Natural killer cell treated with Interleukin-12 subunit alpha and Interleukin-12 subunit beta and Interleukin-15 and Interleukin-18, amount 100 ng/mL, for 72 hours (primary cell): ENCODE measurements around the gene STK11IP. TPM values are rescaled to one million over a fixed set of nuclear protein-coding genes. Genes with fewer than 3 reads are reported as not detected.

Source experiments
- ATAC-seq, 2 donors: fragments of 150-1000 bp; cut with Tn5 transposase in 1 of 2; sonication (Bioruptor Pico), chemical (Tn5 transposase) in 1 of 2; 2 replicates each; pipeline ENCODE4 v1.10.0; 2021
- DNase-seq: peaks from one replicate; pipeline ENCODE4 v3.0.0; 2022; ENCODE audit warnings: low spot score
- H3K27ac Mint-ChIP-seq, 2 donors: 1 replicate in 1 of 2; 2 replicates in 1 of 2; pipeline ENCODE4 v1.8.0; 2022; ENCODE audit warnings: mixed read lengths in 2 of 2, mild to moderate bottlenecking in 1 of 2, moderate library complexity in 1 of 2
- H3K27me3 Mint-ChIP-seq, 2 donors: 1 replicate in 1 of 2; 2 replicates in 1 of 2; pipeline ENCODE4 v1.8.0; 2022; ENCODE audit warnings: mixed read lengths in 2 of 2
- H3K36me3 Mint-ChIP-seq: one replicate; pipeline ENCODE4 v1.8.0; 2022; ENCODE audit warnings: mixed read lengths
- H3K4me1 Mint-ChIP-seq, 2 donors: 1 replicate in 1 of 2; 2 replicates in 1 of 2; pipeline ENCODE4 v1.8.0; 2022; ENCODE audit warnings: low read depth in 2 of 2, mixed read lengths in 2 of 2, mild to moderate bottlenecking in 1 of 2
- H3K4me3 Mint-ChIP-seq: one replicate; pipeline ENCODE4 v1.8.0; 2022; ENCODE audit warnings: mixed read lengths
- H3K9me3 Mint-ChIP-seq: 2 replicates; pipeline ENCODE4 v1.8.0; 2022; ENCODE audit warnings: mixed read lengths
- total RNA-seq, 2 donors: library from RNA; stranded (reverse); gene quantifications; one replicate each; pipeline ENCODE4 v1.2.3, GENCODE V29; 2022

Gene STK11IP
- total RNA-seq, 2 donors from 2014 or later: 27.7 to 50.7 TPM

GRCh38 chr2:219578811-219579613 is 18.6 kb upstream of the STK11IP start:
- ATAC-seq (peak in 1 of 2 donors; percentile 28), DNase-seq (no peak)
- no peak overlapping the region for H3K4me3 Mint-ChIP-seq
- H3K9me3 Mint-ChIP-seq: no peaks in the 10 kb centered on the region
- H3K36me3 Mint-ChIP-seq: no peaks in the 10 kb centered on the region
- peaks cover 2 to 4% of the 10 kb centered on the region in 2 donors for H3K4me1 Mint-ChIP-seq
- H3K27me3 Mint-ChIP-seq: peaks cover 19 to 29% of the 10 kb centered on the region in 2 donors
- H3K27ac Mint-ChIP-seq: peak overlapping the region in 1 of 2 donors; percentile 53

- Mint-ChIP-seq H3K27ac (no peak overlapping the region), H3K4me1 (peaks cover 2 to 4% of the 10 kb centered on the region in 2 donors), H3K4me3 (no peak overlapping the region), H3K36me3 (no peaks in the 10 kb centered on the region), H3K9me3 (no peaks in the 10 kb centered on the region), H3K27me3 (peaks cover 21 to 28% of the 10 kb centered on the region in 2 donors)
- DNase-seq (no peak), ATAC-seq (no peak)
Observed at GRCh38 chr2:219581346-219581745, 16.3 kb upstream of the STK11IP start.

- Mint-ChIP-seq H3K4me1 (no peaks in the 10 kb centered on the region), H3K4me3 (no peak overlapping the region)
Observed at GRCh38 chr2:219591091-219591490, 6.6 kb upstream of the STK11IP start.

DNA sequence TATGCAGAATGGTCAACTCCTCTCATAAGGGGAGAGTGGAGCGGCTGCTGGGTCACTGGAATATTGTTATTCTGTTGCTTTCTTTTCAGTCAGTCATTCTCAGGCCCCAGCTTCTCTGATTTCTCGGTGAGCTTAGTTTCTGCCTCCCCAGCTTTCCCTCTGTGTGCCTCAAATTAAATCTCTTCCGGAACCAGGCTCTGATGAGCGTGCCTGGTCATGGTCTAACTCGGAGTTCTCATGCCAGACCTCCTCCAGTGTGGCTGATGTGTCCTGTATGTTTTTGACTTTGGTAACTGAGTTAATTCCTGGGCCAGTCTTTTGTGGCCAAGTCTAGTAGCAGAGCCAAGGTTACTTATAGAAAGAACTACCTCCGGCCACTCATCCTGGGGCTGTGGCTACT is 4.9 kb upstream of the STK11IP start:
- ATAC-seq (no peak), DNase-seq (no peak)
- Mint-ChIP-seq H3K4me3 (no peak overlapping the region), H3K27me3 (peaks cover 21 to 24% of the 10 kb centered on the region in 2 donors), H3K36me3 (no peaks in the 10 kb centered on the region), H3K27ac (no peak overlapping the region), H3K9me3 (no peaks in the 10 kb centered on the region), H3K4me1 (peaks cover 0 to under 1% of the 10 kb centered on the region in 2 donors)

More at GRCh38 chr2:219591091-219591490, 6.6 kb upstream of the STK11IP start:
- Mint-ChIP-seq H3K27ac (no peak overlapping the region), H3K36me3 (no peaks in the 10 kb centered on the region), H3K27me3 (peaks cover 22 to 29% of the 10 kb centered on the region in 2 donors), H3K9me3 (no peaks in the 10 kb centered on the region)
- no peak for ATAC-seq
- no peak for DNase-seq

- no peak for DNase-seq
- no peak for ATAC-seq
- Mint-ChIP-seq H3K27ac (no peak overlapping the region), H3K4me1 (peaks cover 2 to 5% of the 10 kb centered on the region in 2 donors), H3K9me3 (no peaks in the 10 kb centered on the region), H3K4me3 (no peak overlapping the region), H3K36me3 (no peaks in the 10 kb centered on the region), H3K27me3 (peaks cover 21 to 24% of the 10 kb centered on the region in 2 donors)
Observed at GRCh38 chr2:219593154-219593553, 4.5 kb upstream of the STK11IP start.

GRCh38 chr2:219595256-219595655 is 2.4 kb upstream of the STK11IP start:
- Mint-ChIP-seq H3K36me3 (no peaks in the 10 kb centered on the region), H3K9me3 (no peaks in the 10 kb centered on the region), H3K4me3 (no peak overlapping the region), H3K27me3 (peaks cover 14 to 21% of the 10 kb centered on the region in 2 donors), H3K27ac (no peak overlapping the region), H3K4me1 (peaks cover 12 to 17% of the 10 kb centered on the region in 2 donors)
- DNase-seq (no peak), ATAC-seq (no peak)

DNA sequence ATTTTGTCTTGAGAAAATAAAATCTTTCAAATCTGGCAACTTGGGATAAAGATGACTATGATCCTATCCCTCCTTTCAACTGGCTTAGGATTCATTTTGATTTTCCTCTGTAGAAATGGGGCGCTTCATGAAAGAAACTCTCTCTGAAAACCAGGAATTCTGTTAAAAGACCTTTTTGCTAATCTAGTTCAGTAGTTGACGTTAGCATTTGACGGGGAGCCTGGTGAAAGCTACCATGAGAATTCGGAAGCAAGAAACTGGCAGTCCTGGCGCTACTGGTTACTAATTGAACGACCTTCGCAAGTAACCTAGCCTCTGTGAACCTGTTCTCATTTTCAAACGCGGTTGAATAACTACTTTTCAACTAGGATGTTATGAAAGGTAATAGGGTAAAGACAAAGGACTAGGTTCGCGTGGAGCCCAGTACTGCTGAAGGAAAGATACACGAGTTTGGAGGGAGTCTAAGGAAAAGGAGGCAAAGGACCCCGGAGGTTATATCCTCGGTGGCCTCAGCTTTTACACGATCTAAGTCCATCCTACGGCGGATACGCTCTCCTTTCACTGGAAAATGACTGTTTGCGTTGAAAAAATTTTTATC is 604 bp upstream of the STK11IP start:
- Mint-ChIP-seq H3K9me3 (no peaks in the 10 kb centered on the region), H3K27ac (peak overlapping the region; percentile 84 to 94), H3K36me3 (no peaks in the 10 kb centered on the region), H3K27me3 (peaks cover 12 to 14% of the 10 kb centered on the region in 2 donors), H3K4me1 (peaks cover 12 to 17% of the 10 kb centered on the region in 2 donors), H3K4me3 (peak overlapping the region; percentile 90)
- no peak for DNase-seq
- no peak for ATAC-seq

DNA sequence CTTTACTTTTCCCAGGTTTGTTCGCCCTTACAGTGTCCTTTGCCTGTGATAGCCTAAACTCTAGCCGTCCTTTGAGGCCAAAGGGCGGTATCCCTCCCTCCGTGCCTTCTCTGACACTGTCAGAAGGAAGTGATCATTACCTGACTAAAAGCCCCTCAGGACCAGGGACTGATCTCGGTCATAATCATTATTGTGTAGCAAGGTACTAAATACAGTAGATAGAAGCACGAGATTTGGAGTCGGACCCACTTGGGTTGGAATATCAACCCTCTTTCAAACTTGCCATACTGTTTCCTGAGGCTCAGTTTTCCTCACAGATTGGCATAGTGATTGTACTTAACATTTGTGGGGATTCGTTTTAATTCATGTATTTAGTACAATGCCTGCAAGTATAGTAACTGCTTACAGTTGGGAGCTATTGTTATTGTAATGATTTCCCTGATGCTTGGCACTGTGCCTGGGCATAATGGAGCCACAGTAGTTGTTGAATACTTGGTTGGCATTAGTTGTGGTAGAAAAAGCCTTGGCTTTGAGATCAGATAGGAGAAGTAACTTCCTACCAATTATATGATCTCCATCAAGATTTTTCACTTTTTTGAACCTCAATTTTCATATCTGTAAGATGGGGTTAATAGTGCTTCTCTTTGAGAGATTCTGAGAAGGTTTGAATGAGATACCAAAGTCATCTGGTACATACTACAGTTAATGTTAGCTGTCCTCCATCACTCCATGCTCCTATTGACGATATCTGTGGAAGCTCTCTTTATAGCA is 836 bp downstream of the STK11IP start:
- Mint-ChIP-seq H3K4me3 (peak overlapping the region; percentile 90), H3K4me1 (peaks cover 12 to 17% of the 10 kb centered on the region in 2 donors), H3K27ac (peak overlapping the region; percentile 84 to 94), H3K27me3 (peaks cover 0 to 3% of the 10 kb centered on the region in 2 donors), H3K36me3 (peaks cover under 1% of the 10 kb centered on the region), H3K9me3 (no peaks in the 10 kb centered on the region)
- ATAC-seq: no peak
- no peak for DNase-seq

GRCh38 chr2:219603771-219604170 is 6.1 kb downstream of the STK11IP start:
- no peak overlapping the region for H3K27ac Mint-ChIP-seq
- H3K4me3 Mint-ChIP-seq: no peak overlapping the region
- peaks cover 12% of the 10 kb centered on the region for H3K36me3 Mint-ChIP-seq
- no peaks in the 10 kb centered on the region for H3K9me3 Mint-ChIP-seq
- DNase-seq (no peak), ATAC-seq (no peak)
- no peaks in the 10 kb centered on the region for H3K27me3 Mint-ChIP-seq
- peaks cover 2 to 9% of the 10 kb centered on the region in 2 donors for H3K4me1 Mint-ChIP-seq

- no peaks in the 10 kb centered on the region for H3K27me3 Mint-ChIP-seq
- no peaks in the 10 kb centered on the region for H3K9me3 Mint-ChIP-seq
Observed at GRCh38 chr2:219605607-219605954, 7.9 kb downstream of the STK11IP start.

DNA sequence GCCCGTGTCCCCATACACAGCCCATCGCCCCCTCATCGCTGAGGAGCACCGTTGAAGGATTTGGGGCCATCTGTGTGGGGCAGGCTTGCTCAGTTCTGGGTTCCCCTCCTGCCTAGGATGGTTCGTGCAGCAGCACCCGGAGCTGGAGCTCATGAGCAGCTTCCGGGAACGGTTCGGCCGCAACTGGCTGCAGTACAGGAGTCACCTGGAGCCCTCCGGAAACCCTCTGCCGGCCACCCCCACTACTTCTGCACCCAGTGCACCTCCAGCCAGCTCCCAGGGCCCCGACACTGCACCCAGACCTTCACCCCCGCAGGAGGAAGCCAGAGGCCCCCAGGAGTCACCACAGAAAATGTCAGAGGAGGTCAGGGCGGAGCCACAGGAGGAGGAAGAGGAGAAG is 10.3 kb downstream of the STK11IP start:
- H3K4me3 Mint-ChIP-seq: no peak overlapping the region
- ATAC-seq: no peak
- no peak overlapping the region for H3K27ac Mint-ChIP-seq
- peaks cover 18% of the 10 kb centered on the region for H3K36me3 Mint-ChIP-seq
- no peaks in the 10 kb centered on the region for H3K9me3 Mint-ChIP-seq
- peaks cover 8 to 16% of the 10 kb centered on the region in 2 donors for H3K4me1 Mint-ChIP-seq
- H3K27me3 Mint-ChIP-seq: no peaks in the 10 kb centered on the region
- no peak for DNase-seq

More at GRCh38 chr2:219605607-219605954, 7.9 kb downstream of the STK11IP start:
- H3K4me1 Mint-ChIP-seq: no peaks in the 10 kb centered on the region
- H3K36me3 Mint-ChIP-seq: peaks cover 12% of the 10 kb centered on the region
- no peak overlapping the region for H3K27ac Mint-ChIP-seq
- ATAC-seq (no peak), DNase-seq (no peak)
- no peak overlapping the region for H3K4me3 Mint-ChIP-seq

- Mint-ChIP-seq H3K36me3 (peaks cover 18% of the 10 kb centered on the region), H3K27ac (no peak overlapping the region), H3K27me3 (no peaks in the 10 kb centered on the region)
Observed at GRCh38 chr2:219608399-219608964, 10.8 kb downstream of the STK11IP start.

DNA sequence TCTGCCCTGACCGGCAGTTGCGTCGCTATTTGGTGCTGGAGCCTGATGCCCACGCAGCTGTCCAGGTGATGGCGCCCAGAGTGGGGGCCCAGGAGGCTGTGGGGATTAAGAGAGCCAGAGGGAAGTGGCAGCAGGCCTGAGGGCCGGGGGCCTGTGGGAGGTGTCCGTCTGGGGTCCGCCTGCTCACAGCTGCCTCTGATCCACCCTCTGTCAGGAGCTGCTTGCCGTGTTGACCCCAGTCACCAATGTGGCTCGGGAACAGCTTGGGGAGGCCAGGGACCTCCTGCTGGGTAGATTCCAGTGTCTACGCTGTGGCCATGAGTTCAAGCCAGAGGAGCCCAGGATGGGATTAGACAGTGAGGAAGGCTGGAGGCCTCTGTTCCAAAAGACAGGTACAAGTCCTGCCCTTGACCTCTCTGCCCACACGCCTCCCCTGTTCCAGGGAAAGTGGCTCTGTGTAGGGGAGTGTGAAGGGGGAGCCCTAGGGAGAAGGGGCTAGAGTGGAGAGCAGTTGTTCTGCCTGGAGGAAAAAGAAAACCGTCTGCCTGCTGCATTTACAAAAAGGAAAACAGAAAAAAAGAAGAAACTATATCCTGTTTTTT is 11.6 kb downstream of the STK11IP start:
- Mint-ChIP-seq H3K4me3 (no peak overlapping the region), H3K9me3 (no peaks in the 10 kb centered on the region), H3K4me1 (peaks cover 8 to 16% of the 10 kb centered on the region in 2 donors), H3K27me3 (no peaks in the 10 kb centered on the region), H3K27ac (no peak overlapping the region), H3K36me3 (peaks cover 10% of the 10 kb centered on the region)
- ATAC-seq: peak in 1 of 2 donors; percentile 6
- DNase-seq: no peak

More at GRCh38 chr2:219608399-219608964, 10.8 kb downstream of the STK11IP start:
- peaks cover 8 to 16% of the 10 kb centered on the region in 2 donors for H3K4me1 Mint-ChIP-seq
- DNase-seq: no peak
- no peaks in the 10 kb centered on the region for H3K9me3 Mint-ChIP-seq
- no peak for ATAC-seq
- no peak overlapping the region for H3K4me3 Mint-ChIP-seq
